ENCODE data around the gene TM2D3. TPM values are rescaled to one million over a fixed set of nuclear protein-coding genes. Genes with fewer than 3 reads are reported as not detected.
A peak's percentile ranks its signal among the peaks of the same experiment; 100 is the strongest.

TM2D3 gene
- total RNA-seq, 2 donors from 2014 or later, result 39.2 to 46.8 TPM

DNA sequence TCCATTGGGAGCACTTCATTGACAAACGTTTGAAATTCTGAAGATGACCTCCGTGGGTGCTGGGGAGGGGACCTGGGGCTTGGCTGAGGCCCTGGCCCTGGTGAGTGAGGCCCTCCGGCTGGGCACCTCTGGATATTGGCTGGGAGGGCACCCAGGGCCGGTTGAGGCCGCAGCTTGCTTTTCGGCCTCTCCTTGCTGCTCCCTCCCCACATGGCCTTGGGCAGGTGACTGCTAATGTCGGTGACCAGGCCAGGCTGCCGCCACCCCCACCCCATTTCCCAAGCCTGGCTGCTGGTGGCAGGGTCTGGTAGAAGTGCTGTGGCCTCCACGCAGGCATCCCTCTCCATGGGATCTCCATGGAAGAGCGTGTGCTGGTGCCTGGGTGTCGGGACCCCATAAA is 39.5 kb downstream of the TM2D3 start:
- no peak for ATAC-seq
- intact Hi-C loops (cut with DNase I), result no loop called here
- DNase-seq, result no peak

DNA sequence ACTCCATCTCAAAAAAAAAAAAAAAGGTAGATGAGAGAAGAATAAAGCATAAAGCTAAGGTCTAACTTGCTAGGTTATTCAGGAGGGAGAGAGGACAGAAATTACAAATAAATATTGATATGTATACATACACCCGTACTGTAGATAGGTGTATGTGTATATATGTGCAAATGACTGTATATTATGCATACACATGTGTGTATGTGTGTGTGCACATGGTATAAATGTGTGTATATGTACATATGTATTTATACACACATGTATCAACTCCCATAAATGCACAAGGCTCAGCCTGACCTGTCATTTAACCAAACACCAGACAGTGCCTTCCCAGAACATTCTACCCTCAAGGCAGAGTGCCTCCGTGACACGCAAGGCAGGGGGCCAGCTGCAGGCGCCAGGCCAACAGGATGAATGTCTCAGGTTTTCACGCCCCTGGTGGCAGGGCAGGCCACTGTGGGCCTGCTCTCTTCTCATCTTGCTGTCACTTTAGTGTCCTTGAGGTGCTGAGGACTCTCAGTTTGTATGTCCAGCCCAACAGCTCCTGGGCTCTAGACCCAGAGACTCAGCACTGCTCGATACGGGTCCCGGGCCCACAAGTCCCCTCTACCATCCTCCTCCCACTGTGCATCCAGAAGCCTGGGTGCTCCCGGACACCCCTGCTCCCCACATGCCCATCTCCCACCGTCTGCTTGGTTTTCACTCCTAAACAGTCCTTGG is 40.4 kb downstream of the TM2D3 start:
- ATAC-seq (no peak), DNase-seq (no peak)
- intact Hi-C loops (cut with DNase I), result no loop called here

DNA sequence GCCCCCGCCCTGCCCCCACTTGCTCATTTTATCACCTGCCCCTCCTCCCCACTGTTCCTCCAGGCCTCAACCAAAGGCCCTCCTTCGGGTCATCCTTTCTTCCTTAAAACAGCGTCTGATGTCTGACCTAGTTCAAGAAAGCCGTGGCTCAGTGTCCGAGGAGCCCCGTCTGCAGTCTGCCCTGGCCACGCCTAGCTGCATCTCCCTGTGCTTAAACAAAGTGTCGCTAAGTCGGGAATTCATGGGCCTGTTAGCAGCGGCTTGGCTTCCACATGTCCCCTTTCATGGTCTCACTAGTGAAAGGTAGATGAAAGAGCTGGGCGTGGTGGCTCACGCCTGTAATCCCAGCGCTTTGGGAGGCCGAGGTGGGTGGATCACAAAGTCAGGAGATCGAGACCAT is 41.2 kb downstream of the TM2D3 start:
- DNase-seq (no peak), ATAC-seq (no peak)
- intact Hi-C loops (cut with DNase I), result no loop called here

DNA sequence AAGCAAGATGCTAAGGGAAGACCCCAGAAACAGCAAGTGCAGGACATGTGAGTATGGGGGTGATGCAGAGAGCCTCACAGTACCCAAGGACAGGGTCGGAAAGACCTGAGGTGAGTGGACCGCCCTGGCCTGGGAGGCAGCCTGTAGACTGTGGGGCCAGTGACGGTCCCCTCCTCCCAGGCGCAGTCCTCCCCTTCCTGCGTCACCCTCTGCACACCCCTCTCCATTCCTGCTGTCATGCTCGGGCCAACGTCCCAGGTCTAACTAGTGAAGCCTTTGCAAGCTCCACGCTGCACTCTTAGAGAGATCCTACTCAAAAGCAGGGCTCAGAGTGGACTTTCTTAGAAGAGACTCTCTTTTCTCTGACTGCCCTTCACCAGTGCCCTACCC is 41.6 kb downstream of the TM2D3 start:
- DNase-seq (no peak), ATAC-seq (no peak)
- intact Hi-C loops (cut with DNase I), result no loop called here

DNA sequence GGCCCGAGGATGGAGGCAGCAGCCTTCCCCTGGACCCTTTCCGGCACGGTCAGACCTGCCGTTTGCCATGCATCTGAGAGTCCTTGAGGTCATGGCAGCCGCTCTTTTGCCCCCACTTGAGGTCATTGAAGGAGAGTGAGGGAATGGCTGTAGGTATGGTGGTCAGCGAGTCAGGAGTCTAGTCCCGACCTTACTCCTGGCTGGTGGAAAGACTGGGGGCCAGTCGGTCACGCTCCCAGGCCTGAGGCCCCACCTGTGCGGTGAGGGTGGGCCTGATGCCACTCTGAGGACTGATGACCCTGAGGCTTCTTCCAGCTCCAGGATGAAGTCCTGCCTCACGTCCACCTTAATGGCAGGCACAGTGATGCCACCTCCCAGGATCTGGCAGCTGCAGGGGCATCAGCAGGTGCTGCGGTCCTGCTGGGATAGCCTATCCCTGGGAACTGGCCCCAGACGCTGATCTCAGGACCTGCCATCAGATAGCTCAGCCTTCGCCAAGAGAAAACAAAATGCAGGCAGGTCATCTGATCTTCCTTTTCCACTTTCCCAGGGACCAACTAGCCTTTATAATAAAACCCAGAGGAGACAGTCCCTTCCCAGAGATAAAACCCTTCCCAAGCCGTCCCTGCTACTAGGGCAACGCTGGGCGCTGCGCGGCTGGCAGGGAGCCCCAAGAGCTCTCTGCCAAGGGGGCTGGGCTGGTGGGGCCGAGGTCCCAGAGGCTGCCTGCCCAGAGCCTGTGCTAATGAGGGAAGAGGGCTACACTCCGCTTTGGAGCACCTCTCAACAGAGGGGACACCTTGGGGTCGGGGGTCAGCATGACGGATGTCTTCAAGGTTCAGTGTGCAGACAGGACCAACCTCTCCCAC is 42.2 kb downstream of the TM2D3 start:
- intact Hi-C loops (cut with DNase I), result no loop called here
- DNase-seq (no peak), ATAC-seq (no peak)

DNA sequence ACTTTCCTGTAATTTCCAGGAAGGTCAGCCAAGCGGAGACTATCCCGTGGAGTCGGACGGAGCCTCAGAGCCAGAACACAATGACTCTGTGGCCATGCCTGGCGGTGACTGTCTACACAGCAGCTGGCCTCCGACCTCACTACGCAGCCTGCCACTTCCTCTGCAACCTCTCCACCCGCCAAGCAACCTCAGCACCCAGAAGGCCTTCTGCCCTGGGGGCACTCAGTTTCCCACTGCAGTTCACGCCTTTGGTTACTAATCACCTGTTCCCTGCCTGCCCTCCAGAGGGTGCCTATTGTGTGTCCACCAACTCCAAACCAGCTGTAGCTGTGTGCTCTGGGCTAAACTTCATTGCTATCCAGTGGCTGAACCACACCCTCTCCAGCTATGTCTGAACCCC is 44.0 kb downstream of the TM2D3 start:
- ATAC-seq (no peak), DNase-seq (no peak)
- intact Hi-C loops (cut with DNase I), result no loop called here

DNA sequence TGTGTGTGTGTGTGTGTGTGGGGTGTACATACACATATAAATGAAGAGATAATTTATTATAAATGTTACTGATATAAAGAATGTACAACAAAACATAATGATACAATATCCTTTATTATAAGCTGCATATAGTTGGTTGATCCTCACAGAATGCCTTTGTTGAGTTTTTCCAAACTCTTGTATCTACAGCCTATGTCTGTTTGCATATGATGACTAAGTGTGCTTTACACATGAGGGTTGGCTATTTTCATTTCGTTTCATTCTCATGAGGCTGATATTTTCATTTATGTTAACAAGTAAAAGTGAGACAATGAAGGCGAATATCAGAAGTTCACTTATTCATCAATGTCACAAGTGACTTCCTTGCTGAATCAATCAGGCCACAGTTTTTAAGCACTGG is 45.1 kb downstream of the TM2D3 start:
- ATAC-seq, result no peak
- intact Hi-C loops (cut with DNase I), result no loop called here
- DNase-seq, result no peak

DNA sequence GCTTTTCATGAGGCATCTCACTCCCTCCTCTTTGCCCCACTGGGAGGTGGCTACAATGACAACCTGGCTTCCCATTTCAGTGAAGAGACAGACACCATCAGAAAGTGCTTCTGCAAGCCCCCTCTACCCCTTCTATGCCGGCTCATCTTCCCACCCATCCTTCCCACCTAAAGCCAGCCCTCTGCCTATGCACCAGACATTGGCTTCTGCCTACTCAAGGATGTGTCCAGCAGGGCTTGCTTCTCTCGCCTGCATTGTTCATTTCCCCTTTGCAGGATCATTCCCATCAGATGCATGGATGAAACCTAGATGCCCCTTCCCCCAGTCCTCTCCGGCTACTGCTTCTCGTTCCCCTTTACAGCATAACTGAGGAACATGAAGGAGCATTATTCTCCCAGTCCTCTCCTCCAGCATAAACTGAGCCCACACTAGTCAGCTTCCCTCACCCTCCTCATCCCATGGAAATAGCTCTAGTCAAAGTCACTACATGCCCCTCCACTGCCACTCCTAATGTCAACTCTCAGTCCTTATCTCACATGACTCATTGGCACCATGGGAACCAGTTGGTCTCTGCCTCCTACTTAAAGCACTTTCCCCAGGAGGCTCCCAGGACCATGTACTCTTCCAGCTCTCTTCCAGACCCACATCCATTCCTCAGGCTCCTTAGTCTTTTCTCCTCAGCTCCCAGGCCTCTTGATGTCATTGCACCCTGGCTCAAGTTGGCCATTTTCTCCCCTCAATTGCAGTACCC is 47.9 kb downstream of the TM2D3 start:
- ATAC-seq (peak in 1 of 2 donors; percentile 30), DNase-seq (no peak)
- intact Hi-C loops (cut with DNase I), result no loop called here

DNA sequence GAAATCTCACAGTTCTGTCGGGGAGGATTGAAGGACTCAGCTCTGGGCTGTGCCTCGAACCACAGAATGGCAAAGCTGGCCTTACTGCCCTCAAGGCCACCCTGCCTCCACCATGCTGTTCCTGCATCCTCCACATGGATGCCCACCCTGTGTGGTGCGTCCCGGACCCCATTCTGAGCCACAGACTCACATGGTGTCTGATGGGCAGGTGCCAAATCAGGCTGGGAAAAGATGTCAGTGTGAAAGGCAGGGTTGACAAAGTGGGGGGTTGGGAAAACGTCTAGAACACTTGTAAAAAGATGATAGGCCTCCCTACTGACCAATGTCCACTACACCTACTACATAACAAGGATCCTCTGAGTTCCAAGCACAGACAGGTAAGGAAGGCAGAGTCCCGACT is 49.4 kb downstream of the TM2D3 start:
- intact Hi-C loops (cut with DNase I), result no loop called here
- DNase-seq (no peak), ATAC-seq (no peak)

DNA sequence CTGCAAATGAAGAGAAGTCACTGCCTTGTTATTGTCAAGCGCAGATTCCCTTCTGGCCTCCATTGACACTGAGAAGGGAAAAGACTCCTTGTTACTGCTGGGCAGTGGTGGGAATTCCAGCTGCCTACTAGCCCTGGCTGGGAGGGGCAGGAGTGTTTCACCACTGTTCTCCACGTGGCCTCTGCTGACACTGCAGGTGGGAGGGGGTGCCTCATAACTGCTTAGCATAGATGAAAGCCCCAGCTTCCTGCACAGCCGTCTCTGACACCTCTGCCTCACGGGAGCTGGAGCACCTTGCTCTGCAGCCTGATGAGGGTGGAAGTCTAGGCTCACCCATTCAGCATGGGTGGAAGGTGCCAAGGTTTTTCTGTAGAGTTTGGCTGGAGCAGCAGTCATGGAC is 52.1 kb downstream of the TM2D3 start:
- DNase-seq (no peak), ATAC-seq (no peak)
- intact Hi-C loops (cut with DNase I), result no loop called here

DNA sequence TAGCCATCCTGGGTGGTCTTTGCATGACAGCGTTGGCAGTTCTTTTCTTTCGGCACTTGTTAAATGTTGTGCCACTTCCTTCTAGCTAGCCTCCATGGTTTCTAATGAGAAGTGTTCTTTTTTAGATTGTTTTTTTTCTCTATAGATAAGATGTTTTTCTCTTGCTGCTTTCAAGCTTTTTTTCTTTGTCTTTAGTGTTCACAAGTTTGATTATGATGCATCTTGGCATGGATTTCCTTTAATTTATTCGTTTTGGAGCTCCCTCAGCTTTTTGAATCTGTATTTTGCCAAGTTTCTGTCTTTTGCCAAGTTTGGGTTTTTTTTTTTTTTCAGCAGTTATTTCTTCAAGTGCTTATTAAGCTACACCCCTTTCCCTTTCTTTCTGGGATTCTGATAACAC is 53.1 kb downstream of the TM2D3 start:
- DNase-seq (no peak), ATAC-seq (no peak)
- intact Hi-C loops (cut with DNase I), result no loop called here

DNA sequence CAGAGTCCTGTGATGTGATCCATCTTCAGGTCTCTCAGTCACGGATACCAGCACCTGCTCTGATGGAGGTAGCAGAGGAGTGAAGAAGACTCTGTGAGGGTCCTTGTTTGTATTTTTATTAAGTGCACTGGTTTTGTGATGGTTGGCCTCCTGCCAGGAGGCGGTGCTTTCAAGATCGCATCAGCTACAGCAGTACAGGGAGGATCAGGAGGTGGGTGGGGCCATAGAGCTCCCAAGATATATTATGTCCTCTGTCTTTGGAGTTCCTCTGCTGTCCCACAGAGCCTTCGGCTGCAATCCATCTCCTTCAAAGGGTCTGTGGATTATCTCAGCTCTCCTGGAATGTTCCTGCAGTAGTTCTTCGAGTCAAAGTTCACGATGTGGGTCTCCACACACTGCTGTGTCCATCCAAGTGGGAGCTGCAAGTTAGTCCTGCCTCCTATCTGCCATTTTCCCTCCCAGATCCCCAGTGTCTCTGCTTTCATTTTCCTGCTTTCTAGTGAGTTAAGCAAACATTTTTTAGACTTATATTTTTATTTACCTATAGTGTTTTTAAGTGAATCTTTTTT is 54.7 kb downstream of the TM2D3 start:
- DNase-seq, result no peak
- intact Hi-C loops (cut with DNase I), result no loop called here
- no peak for ATAC-seq

DNA sequence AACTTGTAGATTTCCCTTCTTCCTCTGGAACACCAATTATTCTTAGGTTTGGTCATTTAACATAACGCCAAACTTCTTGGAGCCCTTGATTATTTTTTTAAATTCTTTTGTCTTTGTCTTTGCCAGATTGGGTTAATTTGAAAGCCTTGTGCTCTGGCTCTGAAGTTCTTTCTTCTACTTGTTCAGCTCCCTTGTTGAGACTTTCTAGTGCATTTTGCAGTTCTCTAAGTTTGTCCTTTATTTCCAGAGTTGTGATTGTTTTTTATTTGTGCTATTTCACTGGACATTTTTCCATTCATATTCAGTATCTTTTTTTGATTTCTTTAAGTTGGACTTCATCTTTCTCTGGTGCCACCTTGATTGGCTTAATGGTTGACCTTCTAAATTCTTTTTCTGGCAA is 55.5 kb downstream of the TM2D3 start:
- intact Hi-C loops (cut with DNase I), result no loop called here
- DNase-seq (no peak), ATAC-seq (no peak)

Other genes with a start within 250 kb of the TM2D3 start
- gene PCSK6, start 162.7 kb downstream of the TM2D3 start, total RNA-seq, result 10 to 100 TPM; 14.5 to 20.2 TPM
- gene TARS3, start 72.1 kb upstream of the TM2D3 start, total RNA-seq, result 10 to 100 TPM; 19.9 to 22.6 TPM
- gene OR4F6, start 151.1 kb upstream of the TM2D3 start, total RNA-seq, result not detected
- not detected for gene OR4F15, start 159.8 kb upstream of the TM2D3 start, total RNA-seq